SK-N-SH treated with all-trans-retinoic acid at 6 μM for 48 hours (cell line): Measurements from ENCODE around the gene ENDOG.
"Not testable (repeated sequence)": the region's sequence is repeated elsewhere in the genome, so short reads cannot be mapped to it uniquely, and the experiment has no call there.

ENCODE experiments used
- ATAC-seq: fragments of 200-7000 bp; cut with Tn5 transposase; 3 replicates; pipeline ENCODE4 v1.9.1; 2020; ENCODE audit warnings: mild to moderate bottlenecking, moderate library complexity
- ARNTL ChIP-seq: fragments of 450-650 bp; formaldehyde crosslinking; IDR thresholded peaks from 2 replicates; pipeline ENCODE4 v1.5.0; 2020; ENCODE audit warnings: low read depth, mild to moderate bottlenecking, moderate library complexity, borderline replicate concordance
- BACH2 ChIP-seq: fragments of 250-450 bp; sonication (Bioruptor Pico); IDR thresholded peaks from 2 replicates; pipeline ENCODE4 v1.9.0; 2021; ENCODE audit warnings: mild to moderate bottlenecking, borderline replicate concordance
- CREB5 ChIP-seq: fragments of 250-450 bp; sonication (Bioruptor Pico); IDR thresholded peaks from 2 replicates; pipeline ENCODE4 v1.5.1; 2020; ENCODE audit warnings: low read depth, mild to moderate bottlenecking, moderate library complexity
- CSDC2 ChIP-seq: fragments of 250-450 bp; sonication (Bioruptor Pico); IDR thresholded peaks from 2 replicates; pipeline ENCODE4 v1.5.0; 2020; ENCODE audit warnings: mild to moderate bottlenecking, moderate library complexity
- CSRNP3 ChIP-seq: fragments of 250-450 bp; sonication (Bioruptor Pico); IDR thresholded peaks from 2 replicates; pipeline ENCODE4 v1.5.1; 2021; ENCODE audit warnings: mild to moderate bottlenecking, moderate library complexity
- ISL1 ChIP-seq: fragments of 250-450 bp; sonication (Bioruptor Pico); IDR thresholded peaks from 2 replicates; pipeline ENCODE4 v2.1.2; 2022; ENCODE audit warnings: mild to moderate bottlenecking, moderate library complexity
- OSR1 ChIP-seq: fragments of 250-450 bp; sonication (Bioruptor Pico); IDR thresholded peaks from 2 replicates; pipeline ENCODE4 v1.8.0; 2022; ENCODE audit warnings: moderate library complexity, mild to moderate bottlenecking, inconsistent platforms
- PATZ1 ChIP-seq: fragments of 250-450 bp; sonication (Bioruptor Pico); IDR thresholded peaks from 2 replicates; pipeline ENCODE4 v1.8.0; 2020; ENCODE audit warnings: mild to moderate bottlenecking, moderate library complexity, borderline replicate concordance
- POU6F1 ChIP-seq: fragments of 250-450 bp; sonication (Bioruptor Pico); IDR thresholded peaks from 2 replicates; pipeline ENCODE4 v1.8.0; 2021; ENCODE audit warnings: low read depth, mild to moderate bottlenecking, moderate library complexity, borderline replicate concordance
- PPARA ChIP-seq: fragments of 250-450 bp; sonication (Bioruptor Pico); IDR thresholded peaks from 2 replicates; pipeline ENCODE4 v1.5.0; 2020; ENCODE audit warnings: mild to moderate bottlenecking, borderline replicate concordance
- TCF4 ChIP-seq: fragments of 250-450 bp; sonication (Bioruptor Pico); IDR thresholded peaks from 2 replicates; pipeline ENCODE4 v1.8.0; 2021; ENCODE audit warnings: mild to moderate bottlenecking, moderate library complexity, borderline replicate concordance
- TOX ChIP-seq: fragments of 250-450 bp; sonication (Bioruptor Pico); IDR thresholded peaks from 2 replicates; pipeline ENCODE4 v1.8.0; 2021; ENCODE audit warnings: mild to moderate bottlenecking, moderate library complexity, borderline replicate concordance
- TSHZ2 ChIP-seq: fragments of 250-450 bp; sonication (Bioruptor Pico); IDR thresholded peaks from 2 replicates; pipeline ENCODE4 v1.5.0; 2020; ENCODE audit warnings: mild to moderate bottlenecking, moderate library complexity
- ZC3H10 ChIP-seq: fragments of 250-450 bp; sonication (Bioruptor Pico); IDR thresholded peaks from 2 replicates; pipeline ENCODE4 v1.5.1; 2021; ENCODE audit warnings: mild to moderate bottlenecking, moderate library complexity
- ZFP3 ChIP-seq: fragments of 250-450 bp; sonication (Bioruptor Pico); IDR thresholded peaks from 2 replicates; pipeline ENCODE4 v1.5.0; 2020; ENCODE audit warnings: mild to moderate bottlenecking, moderate library complexity
- ZNF565 ChIP-seq: fragments of 450-650 bp; formaldehyde crosslinking; conservative IDR thresholded peaks from 2 replicates; pipeline ENCODE4 v1.5.0; 2020; ENCODE audit warnings: low read depth, mild to moderate bottlenecking, moderate library complexity
- ZNF8 ChIP-seq: fragments of 450-650 bp; formaldehyde crosslinking; IDR thresholded peaks from 2 replicates; pipeline ENCODE4 v1.5.0; 2020; ENCODE audit warnings: mild to moderate bottlenecking, moderate library complexity

Gene ENDOG

GRCh38 chr9:128792978-128793686 lies 25.2 kb upstream of the ENDOG start (continued):
- TF ChIP-seq ZNF8, result no peak
- TF ChIP-seq CREB5 (CRISPR knock-in tag), result no peak
- TF ChIP-seq ISL1 (CRISPR knock-in tag), result no peak

GRCh38 chr9:128794961-128795360 lies 23.3 kb upstream of the ENDOG start:
- not testable (repeated sequence) for ATAC-seq

- TF ChIP-seq TOX (no peak), PATZ1 (CRISPR knock-in tag) (no peak), TSHZ2 (CRISPR knock-in tag) (no peak), TCF4 (no peak), POU6F1 (CRISPR knock-in tag) (no peak), OSR1 (no peak), PPARA (CRISPR knock-in tag) (no peak)
- ATAC-seq, result no peak
Measured at GRCh38 chr9:128798896-128799295, 19.4 kb upstream of the ENDOG start.

- no peak for ATAC-seq
- TF ChIP-seq BACH2 (CRISPR knock-in tag) (no peak), ZNF565 (CRISPR knock-in tag) (no peak), TSHZ2 (CRISPR knock-in tag) (no peak), CSDC2 (CRISPR knock-in tag) (no peak), CSRNP3 (no peak), POU6F1 (CRISPR knock-in tag) (no peak), ZC3H10 (no peak), TCF4 (no peak), ISL1 (CRISPR knock-in tag) (no peak), ZFP3 (CRISPR knock-in tag) (no peak), ZNF8 (no peak), ARNTL (CRISPR knock-in tag) (no peak), CREB5 (CRISPR knock-in tag) (no peak)
Measured at GRCh38 chr9:128800061-128800460, 18.2 kb upstream of the ENDOG start.
